IPS-18a (cell line): ENCODE data around the gene PLP1.
"Not testable (repeated sequence)": the region's sequence is repeated elsewhere in the genome, so short reads cannot be mapped to it uniquely, and the experiment has no call there.

ENCODE experiments used
- H3K27ac ChIP-seq: one replicate; pipeline ENCODE4 v1.5.1; 2013; ENCODE audit warnings: low read length
- H3K27me3 ChIP-seq: one replicate; pipeline ENCODE4 v1.6.1; 2013; ENCODE audit warnings: mild to moderate bottlenecking, low read length; ENCODE audit not compliant: control insufficient read depth, insufficient read depth
- H3K36me3 ChIP-seq: one replicate; pipeline ENCODE4 v1.6.1; 2013; ENCODE audit warnings: low read depth, low read length; ENCODE audit not compliant: control insufficient read depth
- H3K4me1 ChIP-seq: one replicate; pipeline ENCODE4 v1.6.1; 2013; ENCODE audit warnings: low read depth, low read length; ENCODE audit not compliant: control insufficient read depth
- H3K4me3 ChIP-seq: one replicate; pipeline ENCODE4 v1.5.1; 2013; ENCODE audit warnings: low read length
- H3K9ac ChIP-seq: one replicate; pipeline ENCODE4 v1.6.1; 2013; ENCODE audit warnings: mild to moderate bottlenecking, low read length, moderate library complexity
- H3K9me3 ChIP-seq: one replicate; pipeline ENCODE4 v1.6.1; 2013; ENCODE audit warnings: low read depth, low read length; ENCODE audit not compliant: control insufficient read depth

PLP1 gene

DNA sequence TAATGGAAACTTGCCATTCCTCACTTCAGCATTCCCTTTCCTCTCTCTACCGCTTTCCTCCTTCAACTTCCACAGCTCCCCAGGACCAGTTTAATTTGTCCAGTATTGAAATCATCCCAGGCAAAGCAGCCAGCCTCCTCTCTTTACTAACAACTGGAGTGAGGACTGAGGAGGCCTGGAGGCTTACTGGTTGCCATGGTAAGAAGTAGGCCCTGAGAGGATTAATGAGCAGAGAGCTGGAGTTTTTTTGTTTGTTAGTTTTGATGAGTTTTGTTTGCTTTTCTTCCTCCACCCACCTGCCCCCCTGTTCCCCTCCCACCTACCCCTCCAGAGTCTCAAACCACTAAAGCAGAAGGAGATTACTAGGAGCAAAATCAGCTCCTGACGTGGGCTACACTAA, 29.5 kb upstream of the PLP1 start:
- H3K36me3 ChIP-seq, result peaks cover 47% of the 10 kb centered on the region
- H3K4me1 ChIP-seq, result peaks cover 16% of the 10 kb centered on the region
- H3K27ac ChIP-seq, result no peak overlapping the region
- no peak overlapping the region for H3K9ac ChIP-seq
- H3K27me3 ChIP-seq, result no peaks in the 10 kb centered on the region
- H3K4me3 ChIP-seq, result no peak overlapping the region
- no peaks in the 10 kb centered on the region for H3K9me3 ChIP-seq

- Histone ChIP-seq H3K36me3 (peaks cover 86% of the 10 kb centered on the region), H3K27me3 (no peaks in the 10 kb centered on the region), H3K4me1 (no peaks in the 10 kb centered on the region), H3K9ac (no peak overlapping the region), H3K9me3 (no peaks in the 10 kb centered on the region), H3K4me3 (no peak overlapping the region), H3K27ac (no peak overlapping the region)
These were observed 22.2 kb upstream of the PLP1 start for GRCh38 chrX:103754401-103754800.

DNA sequence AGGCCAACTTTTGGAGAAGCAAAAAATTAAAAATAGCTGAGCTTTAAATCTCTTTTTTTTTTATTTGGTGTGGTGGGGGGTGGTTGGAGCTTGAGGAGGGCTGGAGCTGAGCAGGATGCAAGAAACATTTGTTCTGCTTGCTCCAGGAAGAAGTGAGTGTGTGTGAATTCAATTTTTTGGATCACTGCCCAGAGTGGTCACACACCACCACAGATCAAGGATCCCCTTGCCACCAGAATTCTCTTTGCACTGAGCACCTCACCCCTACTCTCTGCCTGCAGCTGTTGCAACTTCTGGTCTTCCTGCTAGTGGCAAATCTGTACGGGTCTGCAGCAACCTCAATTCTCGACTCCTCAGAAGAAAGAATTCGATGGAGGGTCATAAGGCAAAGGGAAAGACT, 19.9 kb upstream of the PLP1 start:
- H3K27ac ChIP-seq, result no peak overlapping the region
- H3K9ac ChIP-seq, result no peak overlapping the region
- H3K9me3 ChIP-seq, result no peaks in the 10 kb centered on the region
- no peak overlapping the region for H3K4me3 ChIP-seq
- peaks cover 15% of the 10 kb centered on the region for H3K4me1 ChIP-seq
- peaks cover 68% of the 10 kb centered on the region for H3K36me3 ChIP-seq
- no peaks in the 10 kb centered on the region for H3K27me3 ChIP-seq

DNA sequence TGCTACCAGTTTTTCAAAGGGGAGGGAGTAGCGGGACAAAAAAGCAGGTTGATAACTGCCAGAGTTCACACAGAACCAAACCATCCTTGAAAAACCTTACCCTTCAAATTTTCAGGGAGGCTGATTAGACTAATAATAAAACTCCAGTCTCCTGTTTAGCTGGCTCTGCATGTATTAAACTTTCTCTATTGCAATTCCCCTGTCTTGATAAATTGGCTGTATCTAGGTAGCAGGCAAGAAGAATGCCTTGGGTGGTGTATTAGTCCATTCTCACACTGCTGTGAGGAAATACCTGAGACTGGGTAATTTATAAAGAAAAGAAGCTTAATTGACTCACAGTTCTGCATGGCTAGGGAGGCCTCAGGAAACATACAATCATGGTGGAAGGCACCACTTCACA, 18.1 kb upstream of the PLP1 start:
- H3K9ac ChIP-seq, result no peak overlapping the region
- no peak overlapping the region for H3K4me3 ChIP-seq
- H3K27me3 ChIP-seq, result no peaks in the 10 kb centered on the region
- H3K36me3 ChIP-seq, result peaks cover 55% of the 10 kb centered on the region
- H3K4me1 ChIP-seq, result peaks cover 21% of the 10 kb centered on the region
- H3K9me3 ChIP-seq, result no peaks in the 10 kb centered on the region
- H3K27ac ChIP-seq, result no peak overlapping the region

GRCh38 chrX:103763541-103763940, 13.1 kb upstream of the PLP1 start:
- Histone ChIP-seq H3K36me3 (peaks cover 21% of the 10 kb centered on the region), H3K4me1 (peaks cover 45% of the 10 kb centered on the region)
- H3K27me3 ChIP-seq, H3K27ac ChIP-seq, H3K9me3 ChIP-seq, H3K9ac ChIP-seq, H3K4me3 ChIP-seq: not testable (repeated sequence)

DNA sequence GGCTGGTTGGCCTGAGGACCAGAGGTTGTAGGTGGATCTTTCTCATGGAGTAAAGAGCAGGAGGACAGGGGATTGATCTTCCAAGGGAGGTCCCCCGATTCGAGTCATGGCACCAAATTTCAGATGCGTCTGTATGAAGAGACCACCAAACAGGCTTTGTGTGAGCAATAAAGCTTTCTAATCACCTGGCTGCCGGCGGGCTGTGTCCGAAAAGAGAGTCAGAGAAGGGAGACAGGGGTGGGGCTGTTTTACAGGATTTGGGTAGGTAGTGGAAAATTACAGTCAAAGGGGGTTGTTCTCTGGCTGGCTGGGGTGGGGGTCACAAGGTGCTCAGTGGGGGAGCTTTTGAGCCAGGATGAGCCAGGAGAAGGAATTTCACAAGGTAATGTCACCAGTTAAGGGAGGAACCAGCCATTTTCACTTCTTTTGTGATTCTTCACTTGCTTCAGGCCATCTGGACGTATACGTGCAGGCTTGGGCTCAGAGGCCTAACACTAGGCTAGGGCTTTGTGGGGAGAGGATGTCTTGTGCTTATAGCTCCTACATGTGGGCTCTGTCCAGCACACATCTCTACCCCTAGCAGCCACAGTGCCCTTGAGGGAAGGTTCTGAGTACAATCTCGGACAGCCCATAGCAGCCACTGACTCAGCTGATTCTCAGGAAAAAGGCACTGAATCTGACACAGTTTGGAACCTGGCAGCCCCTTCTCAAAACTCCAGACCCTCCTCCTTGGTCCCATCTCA, 9.7 kb upstream of the PLP1 start:
- Histone ChIP-seq H3K4me1 (peaks cover 30% of the 10 kb centered on the region), H3K9ac (peak overlapping the region; percentile 30), H3K36me3 (peaks cover 10% of the 10 kb centered on the region), H3K4me3 (peak overlapping the region; percentile 36), H3K27ac (peak overlapping the region; percentile 63)
- not testable (repeated sequence) for H3K27me3 ChIP-seq, H3K9me3 ChIP-seq

GRCh38 chrX:103773445-103773844, 3.2 kb upstream of the PLP1 start:
- Histone ChIP-seq H3K36me3 (peaks cover 29% of the 10 kb centered on the region), H3K4me3 (no peak overlapping the region), H3K27ac (no peak overlapping the region), H3K9me3 (no peaks in the 10 kb centered on the region), H3K27me3 (no peaks in the 10 kb centered on the region), H3K4me1 (no peaks in the 10 kb centered on the region), H3K9ac (no peak overlapping the region)

DNA sequence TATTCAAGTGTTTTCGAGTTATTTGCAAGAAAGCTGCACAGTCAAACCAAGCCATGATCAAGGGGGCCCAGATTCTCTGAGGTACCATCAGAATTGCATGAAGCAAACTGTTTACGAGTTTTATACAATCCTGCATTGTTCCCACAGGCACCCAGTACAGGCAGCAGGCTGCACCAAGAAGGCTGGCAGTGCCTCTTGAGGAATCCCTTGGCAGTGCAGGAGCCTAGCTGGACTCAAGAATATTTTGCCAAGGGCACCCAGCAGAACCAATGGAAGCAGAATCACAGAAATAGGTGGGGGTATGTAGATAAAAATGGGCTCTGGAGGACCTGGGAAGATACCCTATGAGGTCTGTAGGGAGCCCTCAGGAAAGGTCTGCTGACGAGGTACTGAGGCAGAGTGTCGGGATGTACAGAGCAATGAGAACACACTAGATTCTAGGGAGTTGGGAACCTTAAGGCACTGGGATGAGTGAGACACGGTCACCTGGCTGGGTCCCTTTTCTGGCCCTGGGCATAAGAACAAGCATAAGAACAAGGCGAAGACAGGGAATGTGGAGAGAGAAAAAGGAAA, 2.5 kb upstream of the PLP1 start:
- no peaks in the 10 kb centered on the region for H3K9me3 ChIP-seq
- H3K4me1 ChIP-seq, result no peaks in the 10 kb centered on the region
- no peak overlapping the region for H3K4me3 ChIP-seq
- peaks cover 36% of the 10 kb centered on the region for H3K36me3 ChIP-seq
- no peak overlapping the region for H3K27ac ChIP-seq
- no peaks in the 10 kb centered on the region for H3K27me3 ChIP-seq
- no peak overlapping the region for H3K9ac ChIP-seq

DNA sequence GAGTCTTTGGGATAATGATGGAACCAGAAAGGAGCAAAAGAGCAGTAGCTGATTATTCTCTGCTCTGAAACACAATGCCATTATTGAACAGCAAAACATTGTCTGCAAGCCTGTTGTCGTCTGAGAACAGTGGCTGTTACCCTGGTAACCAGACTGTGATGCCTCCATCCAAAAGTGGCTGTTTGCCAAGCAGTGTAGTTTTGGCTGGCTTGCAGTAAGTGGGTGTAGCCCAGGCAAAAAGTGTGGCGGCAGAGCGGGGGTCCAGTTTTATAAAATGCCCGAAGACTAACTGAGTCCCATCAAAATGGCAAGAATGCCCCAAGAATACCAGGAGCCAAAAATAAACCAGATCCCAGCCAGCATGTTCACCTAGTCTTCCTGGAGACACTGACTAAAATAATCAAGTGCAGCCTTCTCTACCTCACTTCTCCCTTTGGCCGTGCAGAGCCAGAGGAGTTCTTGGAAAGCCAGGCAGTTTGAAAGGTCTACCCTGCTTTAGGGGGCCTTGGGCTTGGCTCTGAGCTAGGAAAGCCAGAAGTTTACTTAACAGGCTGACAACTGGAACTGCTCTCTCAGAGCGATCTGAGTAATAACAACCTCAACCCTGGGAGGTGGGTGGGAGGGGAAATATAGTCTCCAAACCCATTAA, 2.6 kb downstream of the PLP1 start:
- Histone ChIP-seq H3K4me3 (no peak overlapping the region), H3K9ac (no peak overlapping the region), H3K9me3 (no peaks in the 10 kb centered on the region), H3K4me1 (peaks cover 4% of the 10 kb centered on the region), H3K27ac (no peak overlapping the region), H3K36me3 (peaks cover 77% of the 10 kb centered on the region), H3K27me3 (no peaks in the 10 kb centered on the region)

DNA sequence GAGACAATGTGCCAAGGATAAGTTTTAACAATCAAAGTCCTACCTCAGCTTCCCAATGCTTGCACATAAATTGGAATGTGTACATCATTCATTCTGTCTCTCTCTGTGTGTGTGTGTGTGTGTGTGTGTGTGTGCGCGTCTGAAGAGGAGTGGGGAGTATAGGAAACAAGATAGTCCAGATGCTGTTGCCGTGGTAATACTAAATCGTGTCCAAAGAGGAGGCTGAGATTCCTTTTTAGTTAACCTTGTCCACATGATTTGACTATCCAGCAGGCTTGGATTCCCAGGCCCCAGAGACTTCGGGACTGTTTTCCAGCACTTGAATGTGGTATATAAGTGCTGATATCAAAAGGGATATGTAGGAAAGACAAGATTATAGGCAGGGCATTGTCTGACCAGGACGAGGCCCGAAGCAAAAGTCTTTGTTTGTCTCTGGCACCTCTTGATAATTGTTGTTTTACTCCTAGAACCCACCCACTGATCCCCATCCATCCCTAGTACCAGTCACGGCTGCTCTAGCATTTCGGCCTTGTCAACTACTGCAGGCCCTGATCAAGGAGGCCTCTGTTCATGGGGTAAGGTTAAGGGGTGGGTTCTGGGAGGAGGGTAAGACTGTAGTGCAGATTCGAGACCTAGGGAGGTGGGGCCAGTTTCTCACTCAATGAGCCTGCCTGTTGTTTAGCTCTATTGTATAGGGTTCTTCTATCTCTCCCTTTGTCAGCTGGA, 3.9 kb downstream of the PLP1 start:
- H3K27ac ChIP-seq, result no peak overlapping the region
- H3K4me3 ChIP-seq, result no peak overlapping the region
- H3K9ac ChIP-seq, result no peak overlapping the region
- peaks cover 79% of the 10 kb centered on the region for H3K36me3 ChIP-seq
- H3K27me3 ChIP-seq, result no peaks in the 10 kb centered on the region
- H3K9me3 ChIP-seq, result no peaks in the 10 kb centered on the region
- peaks cover 4% of the 10 kb centered on the region for H3K4me1 ChIP-seq

- Histone ChIP-seq H3K9me3 (no peaks in the 10 kb centered on the region), H3K4me1 (peaks cover 4% of the 10 kb centered on the region), H3K36me3 (peaks cover 84% of the 10 kb centered on the region), H3K27ac (no peak overlapping the region), H3K9ac (no peak overlapping the region), H3K27me3 (no peaks in the 10 kb centered on the region), H3K4me3 (no peak overlapping the region)
These were observed 4.4 kb downstream of the PLP1 start for GRCh38 chrX:103781062-103781402.
